Activated naive CD8-positive, alpha-beta T cell (primary cell): ENCODE measurements around the gene ANO7.

Source experiments
- H3K27ac Mint-ChIP-seq: one replicate; pipeline ENCODE4 v1.8.0; 2021; ENCODE audit warnings: mixed read lengths
- H3K27me3 Mint-ChIP-seq: one replicate; pipeline ENCODE4 v1.8.0; 2021; ENCODE audit warnings: mixed read lengths
- H3K36me3 Mint-ChIP-seq: one replicate; pipeline ENCODE4 v1.8.0; 2021; ENCODE audit warnings: mixed read lengths
- H3K4me1 Mint-ChIP-seq: one replicate; pipeline ENCODE4 v1.8.0; 2021; ENCODE audit warnings: low read depth, mixed read lengths
- H3K4me3 Mint-ChIP-seq: one replicate; pipeline ENCODE4 v1.8.0; 2021; ENCODE audit warnings: mild to moderate bottlenecking, mixed read lengths
- H3K9me3 Mint-ChIP-seq: one replicate; pipeline ENCODE4 v1.8.0; 2021; ENCODE audit warnings: low read depth, mixed read lengths

ANO7 gene

GRCh38 chr2:241219856-241220356, 31.4 kb downstream of the ANO7 start:
- peak overlapping the region; percentile 25 for H3K4me3 Mint-ChIP-seq
- H3K36me3 Mint-ChIP-seq, result no peaks in the 10 kb centered on the region
- no peaks in the 10 kb centered on the region for H3K27me3 Mint-ChIP-seq
- no peaks in the 10 kb centered on the region for H3K9me3 Mint-ChIP-seq
- no peak overlapping the region for H3K27ac Mint-ChIP-seq
- H3K4me1 Mint-ChIP-seq, result peaks cover 15% of the 10 kb centered on the region

- Mint-ChIP-seq H3K4me3 (no peak overlapping the region), H3K4me1 (peaks cover 13% of the 10 kb centered on the region), H3K9me3 (no peaks in the 10 kb centered on the region), H3K27me3 (no peaks in the 10 kb centered on the region), H3K36me3 (peaks cover 2% of the 10 kb centered on the region), H3K27ac (no peak overlapping the region)
These were observed 34.9 kb downstream of the ANO7 start for GRCh38 chr2:241223211-241224017.

GRCh38 chr2:241224018-241224850, 35.8 kb downstream of the ANO7 start:
- H3K9me3 Mint-ChIP-seq, result no peaks in the 10 kb centered on the region
- H3K4me1 Mint-ChIP-seq, result peaks cover 5% of the 10 kb centered on the region
- H3K27me3 Mint-ChIP-seq, result no peaks in the 10 kb centered on the region
- peak overlapping the region; percentile 54 for H3K27ac Mint-ChIP-seq
- peaks cover 4% of the 10 kb centered on the region for H3K36me3 Mint-ChIP-seq
- H3K4me3 Mint-ChIP-seq, result no peak overlapping the region

- peaks cover 5% of the 10 kb centered on the region for H3K36me3 Mint-ChIP-seq
- H3K27me3 Mint-ChIP-seq, result no peaks in the 10 kb centered on the region
- H3K27ac Mint-ChIP-seq, result no peak overlapping the region
- H3K4me3 Mint-ChIP-seq, result no peak overlapping the region
- H3K4me1 Mint-ChIP-seq, result peaks cover 3% of the 10 kb centered on the region
- H3K9me3 Mint-ChIP-seq, result no peaks in the 10 kb centered on the region
These were observed 36.5 kb downstream of the ANO7 start for GRCh38 chr2:241224851-241225438.

- H3K27me3 Mint-ChIP-seq, result no peaks in the 10 kb centered on the region
- H3K4me3 Mint-ChIP-seq, result no peak overlapping the region
- no peak overlapping the region for H3K27ac Mint-ChIP-seq
- peaks cover 5% of the 10 kb centered on the region for H3K36me3 Mint-ChIP-seq
- peaks cover 3% of the 10 kb centered on the region for H3K4me1 Mint-ChIP-seq
- no peaks in the 10 kb centered on the region for H3K9me3 Mint-ChIP-seq
These were observed 37.1 kb downstream of the ANO7 start for GRCh38 chr2:241225545-241225944.

GRCh38 chr2:241225983-241226382, 37.5 kb downstream of the ANO7 start:
- H3K9me3 Mint-ChIP-seq, result no peaks in the 10 kb centered on the region
- no peak overlapping the region for H3K4me3 Mint-ChIP-seq
- peaks cover 3% of the 10 kb centered on the region for H3K4me1 Mint-ChIP-seq
- no peaks in the 10 kb centered on the region for H3K27me3 Mint-ChIP-seq
- peaks cover 5% of the 10 kb centered on the region for H3K36me3 Mint-ChIP-seq
- H3K27ac Mint-ChIP-seq, result peak overlapping the region; percentile 8

GRCh38 chr2:241226723-241227572, 38.5 kb downstream of the ANO7 start:
- H3K36me3 Mint-ChIP-seq, result peaks cover 5% of the 10 kb centered on the region
- no peaks in the 10 kb centered on the region for H3K27me3 Mint-ChIP-seq
- H3K27ac Mint-ChIP-seq, result no peak overlapping the region
- H3K4me3 Mint-ChIP-seq, result no peak overlapping the region
- no peaks in the 10 kb centered on the region for H3K9me3 Mint-ChIP-seq
- H3K4me1 Mint-ChIP-seq, result peaks cover 3% of the 10 kb centered on the region

GRCh38 chr2:241227594-241227993, 39.1 kb downstream of the ANO7 start:
- H3K4me1 Mint-ChIP-seq, result peaks cover 3% of the 10 kb centered on the region
- H3K4me3 Mint-ChIP-seq, result no peak overlapping the region
- H3K27me3 Mint-ChIP-seq, result no peaks in the 10 kb centered on the region
- no peak overlapping the region for H3K27ac Mint-ChIP-seq
- peaks cover 5% of the 10 kb centered on the region for H3K36me3 Mint-ChIP-seq
- H3K9me3 Mint-ChIP-seq, result no peaks in the 10 kb centered on the region

- H3K36me3 Mint-ChIP-seq, result peaks cover 5% of the 10 kb centered on the region
- peaks cover 2% of the 10 kb centered on the region for H3K4me1 Mint-ChIP-seq
- no peak overlapping the region for H3K4me3 Mint-ChIP-seq
- no peak overlapping the region for H3K27ac Mint-ChIP-seq
- no peaks in the 10 kb centered on the region for H3K27me3 Mint-ChIP-seq
- H3K9me3 Mint-ChIP-seq, result no peaks in the 10 kb centered on the region
These were observed 39.8 kb downstream of the ANO7 start for GRCh38 chr2:241228081-241228859.

GRCh38 chr2:241228860-241229516, 40.5 kb downstream of the ANO7 start:
- no peak overlapping the region for H3K27ac Mint-ChIP-seq
- no peak overlapping the region for H3K4me3 Mint-ChIP-seq
- H3K27me3 Mint-ChIP-seq, result no peaks in the 10 kb centered on the region
- H3K9me3 Mint-ChIP-seq, result no peaks in the 10 kb centered on the region
- H3K36me3 Mint-ChIP-seq, result peaks cover 5% of the 10 kb centered on the region
- H3K4me1 Mint-ChIP-seq, result peaks cover 1% of the 10 kb centered on the region

- Mint-ChIP-seq H3K4me1 (no peaks in the 10 kb centered on the region), H3K9me3 (no peaks in the 10 kb centered on the region), H3K27ac (no peak overlapping the region), H3K36me3 (peaks cover 5% of the 10 kb centered on the region), H3K4me3 (no peak overlapping the region), H3K27me3 (no peaks in the 10 kb centered on the region)
These were observed 41.3 kb downstream of the ANO7 start for GRCh38 chr2:241229563-241230401.

GRCh38 chr2:241230435-241230834, 42.0 kb downstream of the ANO7 start:
- no peak overlapping the region for H3K4me3 Mint-ChIP-seq
- no peaks in the 10 kb centered on the region for H3K27me3 Mint-ChIP-seq
- H3K4me1 Mint-ChIP-seq, result no peaks in the 10 kb centered on the region
- H3K27ac Mint-ChIP-seq, result no peak overlapping the region
- H3K36me3 Mint-ChIP-seq, result peaks cover 5% of the 10 kb centered on the region
- H3K9me3 Mint-ChIP-seq, result no peaks in the 10 kb centered on the region
